ENCODE results near the gene BABAM2.

DNA sequence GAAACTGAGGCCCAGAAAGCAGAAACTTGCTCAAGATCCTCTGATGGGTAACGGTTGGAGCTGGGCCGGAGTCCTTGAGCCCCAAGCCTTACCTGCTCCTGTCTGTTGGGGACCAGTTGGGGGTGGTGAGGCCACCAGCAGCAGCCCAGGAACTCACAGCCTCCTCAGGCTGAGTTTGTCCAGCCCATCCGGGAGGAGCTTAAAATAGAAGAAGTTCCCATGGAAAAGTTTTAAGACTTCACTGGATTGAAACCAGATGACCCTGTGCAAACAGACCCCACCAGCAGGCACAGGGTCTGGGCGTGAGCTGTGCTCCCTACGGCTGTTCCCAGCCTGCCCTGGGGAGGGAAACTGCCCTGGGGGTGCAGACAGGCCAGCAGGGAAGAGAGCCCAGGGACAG, 461.6 kb downstream of the BABAM2 start:
- TF ChIP-seq, protein P1, sequence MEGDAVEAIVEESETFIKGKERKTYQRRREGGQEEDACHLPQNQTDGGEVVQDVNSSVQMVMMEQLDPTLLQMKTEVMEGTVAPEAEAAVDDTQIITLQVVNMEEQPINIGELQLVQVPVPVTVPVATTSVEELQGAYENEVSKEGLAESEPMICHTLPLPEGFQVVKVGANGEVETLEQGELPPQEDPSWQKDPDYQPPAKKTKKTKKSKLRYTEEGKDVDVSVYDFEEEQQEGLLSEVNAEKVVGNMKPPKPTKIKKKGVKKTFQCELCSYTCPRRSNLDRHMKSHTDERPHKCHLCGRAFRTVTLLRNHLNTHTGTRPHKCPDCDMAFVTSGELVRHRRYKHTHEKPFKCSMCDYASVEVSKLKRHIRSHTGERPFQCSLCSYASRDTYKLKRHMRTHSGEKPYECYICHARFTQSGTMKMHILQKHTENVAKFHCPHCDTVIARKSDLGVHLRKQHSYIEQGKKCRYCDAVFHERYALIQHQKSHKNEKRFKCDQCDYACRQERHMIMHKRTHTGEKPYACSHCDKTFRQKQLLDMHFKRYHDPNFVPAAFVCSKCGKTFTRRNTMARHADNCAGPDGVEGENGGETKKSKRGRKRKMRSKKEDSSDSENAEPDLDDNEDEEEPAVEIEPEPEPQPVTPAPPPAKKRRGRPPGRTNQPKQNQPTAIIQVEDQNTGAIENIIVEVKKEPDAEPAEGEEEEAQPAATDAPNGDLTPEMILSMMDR (IDR thresholded peaks at IDR 0.05): no peak
- TF ChIP-seq EP300 (IDR thresholded peaks at IDR 0.05): no peak
- no peak for TF ChIP-seq POLR2A (IDR thresholded peaks at IDR 0.05)
